ENCODE results near the gene HMGA1.

- TF ChIP-seq, protein P1, sequence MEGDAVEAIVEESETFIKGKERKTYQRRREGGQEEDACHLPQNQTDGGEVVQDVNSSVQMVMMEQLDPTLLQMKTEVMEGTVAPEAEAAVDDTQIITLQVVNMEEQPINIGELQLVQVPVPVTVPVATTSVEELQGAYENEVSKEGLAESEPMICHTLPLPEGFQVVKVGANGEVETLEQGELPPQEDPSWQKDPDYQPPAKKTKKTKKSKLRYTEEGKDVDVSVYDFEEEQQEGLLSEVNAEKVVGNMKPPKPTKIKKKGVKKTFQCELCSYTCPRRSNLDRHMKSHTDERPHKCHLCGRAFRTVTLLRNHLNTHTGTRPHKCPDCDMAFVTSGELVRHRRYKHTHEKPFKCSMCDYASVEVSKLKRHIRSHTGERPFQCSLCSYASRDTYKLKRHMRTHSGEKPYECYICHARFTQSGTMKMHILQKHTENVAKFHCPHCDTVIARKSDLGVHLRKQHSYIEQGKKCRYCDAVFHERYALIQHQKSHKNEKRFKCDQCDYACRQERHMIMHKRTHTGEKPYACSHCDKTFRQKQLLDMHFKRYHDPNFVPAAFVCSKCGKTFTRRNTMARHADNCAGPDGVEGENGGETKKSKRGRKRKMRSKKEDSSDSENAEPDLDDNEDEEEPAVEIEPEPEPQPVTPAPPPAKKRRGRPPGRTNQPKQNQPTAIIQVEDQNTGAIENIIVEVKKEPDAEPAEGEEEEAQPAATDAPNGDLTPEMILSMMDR (IDR thresholded peaks at IDR 0.05) = no peak
- TF ChIP-seq POLR2A (IDR thresholded peaks at IDR 0.05) = no peak
Observed at GRCh38 chr6:34189806-34190503, 46.7 kb upstream of the HMGA1 start.

Data from body of pancreas (tissue), 4 donors.